Hematopoietic multipotent progenitor cell treated with erythropoietin and hydrocortisone succinate and interleukin-3 and kit ligand, for 6 days (in vitro differentiated cells): ENCODE data around the gene SPON1.

Experiments
- DNase-seq: peaks from one replicate; pipeline ENCODE4 v3.0.0-alpha.2; 2015

SPON1 gene

GRCh38 chr11:14202251-14203196, 240.0 kb downstream of the SPON1 start:
- no peak for DNase-seq

GRCh38 chr11:14203321-14203720, 240.8 kb downstream of the SPON1 start:
- no peak for DNase-seq

DNA sequence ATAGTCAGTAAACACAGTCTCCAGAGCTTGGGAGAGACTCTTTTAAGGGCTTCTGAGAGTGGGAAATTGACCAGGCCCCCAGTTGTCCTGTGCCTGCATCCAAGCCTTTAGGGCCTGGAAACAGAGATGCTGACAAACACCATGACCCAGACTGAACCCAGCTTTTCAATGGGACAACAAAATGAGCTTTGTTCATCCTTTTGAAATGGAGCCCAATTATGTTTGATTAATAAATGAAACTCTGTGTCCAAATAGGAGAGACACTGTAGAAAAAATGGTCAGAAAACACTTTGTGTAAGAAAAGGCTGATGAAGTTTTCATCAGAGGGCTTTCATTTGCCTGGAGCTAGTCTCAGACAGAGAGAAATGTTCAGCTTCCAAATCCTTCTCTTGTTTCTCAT, 250.5 kb downstream of the SPON1 start:
- no peak for DNase-seq

DNA sequence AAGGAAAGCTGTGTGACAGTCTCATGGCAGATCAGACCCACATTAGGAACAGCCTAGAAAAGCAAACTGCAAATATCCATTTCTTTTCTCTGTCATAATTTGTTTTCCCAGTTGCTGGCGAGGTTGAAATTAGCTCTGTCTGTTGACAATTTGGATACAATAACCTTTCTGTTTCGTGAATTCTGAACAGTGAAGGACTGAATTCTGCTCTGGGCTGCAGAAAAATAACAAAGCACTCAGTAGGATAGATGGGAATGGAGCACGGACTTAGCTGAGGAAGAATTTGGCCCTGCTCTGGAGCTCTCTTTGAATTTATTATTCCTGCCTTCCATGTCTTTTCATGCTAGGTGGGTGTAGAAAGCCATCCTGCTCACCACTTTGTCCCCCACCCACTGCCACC, 256.2 kb downstream of the SPON1 start:
- no peak for DNase-seq

DNA sequence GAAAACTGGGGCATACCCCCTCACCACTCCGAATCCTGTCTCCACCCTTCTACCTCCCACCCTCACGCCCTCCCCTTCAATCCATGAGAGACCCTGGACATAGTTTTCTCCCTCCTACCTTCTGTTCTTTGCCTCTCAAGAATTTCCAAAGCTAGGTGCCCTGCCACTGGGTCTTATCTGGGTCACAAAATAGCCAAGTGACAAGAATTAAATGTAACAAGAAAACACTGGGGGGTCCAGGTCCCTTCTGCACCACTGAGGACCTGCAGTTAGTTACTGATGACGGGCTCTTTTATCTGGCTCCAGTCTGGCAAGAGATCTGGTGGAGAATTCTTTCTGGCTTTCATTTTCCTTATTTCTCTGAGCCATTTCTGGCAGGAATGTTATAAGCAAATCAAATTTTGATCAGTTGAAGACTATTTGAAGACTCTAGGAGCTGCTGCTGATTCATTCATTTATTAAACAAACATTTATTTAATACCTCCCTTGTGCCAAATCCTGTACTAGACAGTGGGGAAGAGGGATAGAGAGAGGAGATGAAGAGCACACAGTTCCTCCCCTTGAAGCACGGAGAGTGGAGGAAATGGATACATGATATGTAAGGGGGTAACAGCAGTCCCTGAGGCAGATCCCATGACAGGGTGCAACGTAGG, 261.2 kb downstream of the SPON1 start:
- no peak for DNase-seq

GRCh38 chr11:14224395-14224794, 261.9 kb downstream of the SPON1 start:
- no peak for DNase-seq

GRCh38 chr11:14225666-14226065, 263.1 kb downstream of the SPON1 start:
- DNase-seq = no peak

GRCh38 chr11:14228356-14228755, 265.8 kb downstream of the SPON1 start:
- no peak for DNase-seq

DNA sequence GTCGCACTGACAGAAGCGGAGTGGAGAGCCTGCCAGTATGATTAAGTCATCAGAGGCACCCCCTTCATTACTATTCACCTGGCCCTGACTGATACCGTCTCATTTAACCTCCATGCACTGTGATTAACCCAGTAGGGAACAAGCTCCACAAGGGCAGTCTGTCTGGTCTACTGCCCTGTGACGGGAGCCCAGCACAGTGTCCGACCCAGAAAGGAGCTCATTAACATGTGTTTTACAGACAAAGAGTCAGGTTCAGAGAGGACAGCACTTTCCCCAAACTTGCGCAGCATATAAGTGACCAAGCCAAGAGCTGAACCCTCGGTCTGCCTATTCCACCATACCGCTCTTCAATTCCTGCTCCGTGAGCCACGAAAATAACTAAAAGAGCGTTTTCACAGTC, 266.9 kb downstream of the SPON1 start:
- no peak for DNase-seq

DNA sequence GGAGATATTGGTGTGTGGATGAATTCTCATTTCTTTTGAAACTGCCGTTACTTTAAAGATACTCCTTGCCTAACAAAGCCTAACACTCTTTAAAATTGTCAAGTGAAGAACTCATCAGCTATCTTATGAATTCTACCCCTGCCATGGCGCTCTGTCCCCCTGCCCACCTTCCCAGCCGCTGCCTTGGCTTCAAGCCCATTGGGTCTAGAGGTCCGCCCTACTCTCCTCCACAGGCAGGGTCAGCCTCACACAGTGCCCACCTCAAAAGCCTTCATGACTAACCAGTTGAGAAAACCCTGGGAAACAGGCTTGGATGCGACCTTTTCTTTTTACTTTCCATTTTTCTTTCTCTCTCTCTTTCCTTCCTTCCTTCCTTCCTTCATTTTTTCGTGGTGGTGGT, 267.9 kb downstream of the SPON1 start:
- no peak for DNase-seq

- peak; percentile 11 for DNase-seq
Observed at GRCh38 chr11:14232652-14233051, 270.1 kb downstream of the SPON1 start.

DNA sequence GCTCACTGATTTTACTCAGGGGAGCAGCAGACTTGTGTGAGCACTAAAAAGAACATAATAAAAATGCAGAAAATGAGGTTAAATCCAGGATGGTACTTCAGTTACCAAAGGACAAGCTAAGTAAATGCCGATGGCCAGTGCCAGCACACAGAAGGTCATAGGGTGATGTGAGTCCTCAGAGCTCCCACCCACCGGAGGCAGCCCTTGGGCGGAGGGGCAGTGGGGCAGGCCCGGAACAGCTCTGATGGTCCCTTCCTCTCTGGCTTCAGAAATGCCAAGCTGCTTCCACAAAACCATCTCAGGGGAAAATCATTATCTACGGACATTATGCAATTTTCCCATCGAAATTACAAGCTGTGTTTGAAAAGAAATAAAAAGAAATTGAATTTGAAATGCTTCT, 271.9 kb downstream of the SPON1 start:
- DNase-seq = no peak

DNA sequence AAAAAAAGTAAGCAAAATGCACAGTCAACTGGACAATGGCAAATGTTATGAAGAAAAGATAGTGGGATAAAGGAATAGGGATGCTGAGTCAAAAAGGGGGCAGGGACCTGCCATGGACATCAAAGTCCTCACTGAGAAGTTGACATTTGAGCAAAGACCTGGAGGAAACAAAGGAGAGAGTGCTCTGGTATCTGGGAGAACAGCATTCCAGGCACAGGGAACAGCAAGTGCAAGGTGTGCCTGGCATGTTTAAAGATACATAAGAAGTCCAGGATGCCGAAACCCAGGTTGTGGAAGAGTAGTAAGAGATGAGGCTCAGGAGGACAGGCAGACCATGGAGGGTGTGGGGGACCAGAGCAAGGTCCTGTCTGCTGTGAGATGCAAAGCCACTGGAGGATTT, 273.2 kb downstream of the SPON1 start:
- no peak for DNase-seq

DNA sequence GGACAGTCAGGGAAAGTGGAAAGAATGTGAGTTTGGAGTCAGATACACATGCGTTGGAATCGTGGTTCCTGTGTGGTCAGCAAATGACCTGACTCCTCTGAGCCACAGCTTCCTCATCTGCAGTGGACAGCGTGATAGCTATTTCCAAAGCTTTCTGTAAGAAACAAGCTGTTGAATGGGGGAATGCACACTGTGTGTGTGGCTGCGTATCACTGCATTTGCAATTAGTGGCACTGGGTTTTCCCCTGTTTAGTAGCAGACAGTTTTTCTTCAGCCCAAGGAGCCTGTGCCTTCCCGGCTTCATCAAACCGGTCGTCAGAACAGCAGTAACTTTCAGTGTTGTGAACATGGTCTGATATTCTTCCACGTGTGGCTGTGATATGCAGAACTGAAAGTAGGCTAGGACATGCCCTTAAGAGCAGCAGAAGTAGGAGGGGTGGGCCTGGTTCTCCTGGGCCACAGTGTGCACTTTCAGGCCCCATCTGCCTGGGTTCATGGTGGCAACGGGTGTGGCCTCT, 275.0 kb downstream of the SPON1 start:
- peak; percentile 9 for DNase-seq

GRCh38 chr11:14240221-14240620, 277.7 kb downstream of the SPON1 start:
- DNase-seq = peak; percentile 39

DNA sequence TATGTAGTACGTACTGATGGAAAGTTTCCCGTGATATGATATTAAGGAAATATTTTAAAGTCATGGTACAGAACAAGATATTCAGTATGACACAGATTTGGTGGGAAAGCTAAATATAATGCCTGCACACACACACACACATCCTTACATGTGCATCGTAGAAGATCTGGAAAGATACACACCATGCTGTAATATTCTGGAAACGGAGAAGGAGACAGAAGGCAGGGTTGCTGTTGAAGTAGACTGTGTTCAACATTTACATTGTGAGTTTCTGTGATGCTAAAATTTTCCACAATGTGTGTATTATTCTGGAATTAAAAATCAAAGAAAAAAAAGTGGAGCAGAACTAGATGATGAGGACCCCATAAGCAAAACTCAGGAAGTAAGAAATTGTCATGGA, 278.4 kb downstream of the SPON1 start:
- DNase-seq = no peak

GRCh38 chr11:14242187-14242586, 279.7 kb downstream of the SPON1 start:
- no peak for DNase-seq

- DNase-seq = no peak
Observed at GRCh38 chr11:14242733-14243132, 280.2 kb downstream of the SPON1 start.

DNA sequence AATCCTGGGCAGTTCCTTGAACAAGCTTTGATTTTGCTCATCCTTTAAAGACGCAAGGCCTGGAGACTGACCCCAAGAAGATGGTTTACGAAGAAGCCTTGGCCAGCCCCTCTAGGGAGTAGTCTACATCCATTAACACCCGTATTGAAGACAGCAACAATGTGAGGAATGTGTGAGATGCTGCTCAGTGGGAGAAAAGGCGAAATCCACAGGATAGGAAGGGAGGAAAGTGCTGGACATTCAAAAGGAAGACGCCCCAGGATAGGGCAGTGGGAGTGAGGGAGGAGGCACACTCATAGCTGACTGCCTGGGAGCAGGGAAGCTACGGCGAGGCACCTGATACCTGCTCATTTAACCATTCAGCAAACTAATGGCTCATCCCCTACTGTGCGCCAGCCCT, 282.4 kb downstream of the SPON1 start:
- no peak for DNase-seq

GRCh38 chr11:14245444-14245843, 282.9 kb downstream of the SPON1 start:
- DNase-seq = no peak

GRCh38 chr11:14248580-14248981, 286.1 kb downstream of the SPON1 start:
- DNase-seq = no peak

DNA sequence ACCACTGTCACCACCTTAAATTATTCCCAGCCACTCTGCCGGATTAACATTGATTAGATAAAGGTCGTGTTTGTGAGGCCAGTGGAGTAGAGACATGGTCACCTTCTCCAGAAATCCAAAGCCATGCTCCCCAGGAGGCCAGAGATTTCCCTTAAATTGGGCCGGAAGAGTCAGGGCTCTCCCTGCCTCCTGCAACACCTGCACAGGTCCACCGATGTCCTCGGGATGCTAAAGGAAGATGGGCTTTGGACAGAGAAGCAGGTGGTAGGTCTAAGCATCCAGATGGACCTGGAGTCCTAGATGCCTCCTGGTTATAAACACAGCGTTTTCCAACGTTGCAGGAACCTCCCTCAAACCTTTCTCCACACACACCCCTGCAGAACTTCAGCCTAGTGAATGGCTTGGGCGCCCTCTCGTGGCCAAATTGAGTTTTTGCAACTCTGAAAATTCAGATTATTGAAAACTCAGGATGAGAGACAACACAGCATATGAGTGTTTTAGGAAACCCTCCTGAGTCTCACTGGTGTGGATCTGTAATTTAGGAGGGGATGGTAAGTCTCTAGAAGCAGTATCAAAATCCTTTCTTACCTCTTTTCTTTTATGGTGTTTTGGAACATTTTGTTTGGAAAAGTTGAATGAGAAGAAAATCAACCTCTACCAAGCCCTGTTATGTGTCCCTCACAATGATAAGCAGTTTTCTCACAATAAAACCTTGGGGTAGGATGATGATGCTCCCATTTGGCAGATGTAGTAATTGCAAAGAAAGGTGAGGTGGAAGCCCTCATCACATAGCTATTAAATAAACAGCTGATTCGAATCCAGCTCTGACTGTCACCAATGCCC, 286.8 kb downstream of the SPON1 start:
- peak; percentile 82 for DNase-seq

GRCh38 chr11:14251754-14252153, 289.2 kb downstream of the SPON1 start:
- DNase-seq = no peak
